Bronchial epithelial cell (primary cell): ENCODE results near the gene CERS3. TPM values are rescaled to one million over a fixed set of nuclear protein-coding genes. Genes with fewer than 3 reads are reported as not detected.
A peak's percentile ranks its signal among the peaks of the same experiment; 100 is the strongest.

ENCODE experiments used
- DNase-seq: peaks from one replicate; pipeline ENCODE4 v3.0.0-alpha.2; 2010; ENCODE audit warnings: low read depth
- FAIRE-seq: peaks from 2 replicates; lab custom pipeline; 2011; peaks lifted over from hg19 to GRCh38; lab: Jason Lieb, UNC
- H3K27me3 ChIP-seq: 2 replicates; pipeline ENCODE4 v1.5.1; 2011; ENCODE audit warnings: low read length; ENCODE audit not compliant: control insufficient read depth, insufficient read depth
- H3K36me3 ChIP-seq: 2 replicates; pipeline ENCODE4 v1.5.1; 2011; ENCODE audit warnings: low read length; ENCODE audit not compliant: control insufficient read depth, insufficient read depth
- H3K4me3 ChIP-seq: 2 replicates; pipeline ENCODE4 v1.5.1; 2011; ENCODE audit warnings: mild to moderate bottlenecking, low read depth, low read length, control low read depth
- total RNA-seq: library from RNA; depleted of rRNA; stranded (reverse); fragments of >200 nt; gene quantifications from 2 replicates; pipeline ENCODE4 v1.2.1, GENCODE V29; 2014
- TF ChIP-seq, protein P1 (sequence below): IDR thresholded peaks from 2 replicates; pipeline ENCODE4 v1.5.1; 2011; ENCODE audit warnings: mild to moderate bottlenecking, moderate library complexity, low read length, control low read depth, inconsistent platforms; ENCODE audit not compliant: insufficient read depth, severe bottlenecking

The CERS3 gene
- total RNA-seq, 1 donor from 2014 or later = 4.7 TPM

DNA sequence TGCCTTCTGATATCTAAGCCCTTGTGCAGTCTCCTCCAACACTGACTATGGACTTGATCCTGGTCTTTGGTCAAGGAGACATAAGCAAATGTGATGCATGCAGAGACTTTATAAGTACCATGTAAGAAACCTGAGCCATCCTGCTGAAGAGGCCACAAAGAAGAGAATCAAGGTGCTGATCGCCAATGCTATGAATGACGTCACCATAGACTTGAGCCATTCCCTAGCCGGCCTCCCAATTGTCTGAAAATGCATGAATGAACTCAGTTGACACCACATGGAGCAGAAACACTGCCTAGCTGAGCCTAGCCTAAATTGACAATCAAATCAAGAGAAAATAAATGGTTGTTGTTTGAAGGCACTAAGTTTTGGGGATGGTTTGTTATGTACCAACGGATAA lies 51.9 kb downstream of the CERS3 start:
- Histone ChIP-seq H3K27me3 (no peaks in the 10 kb centered on the region), H3K4me3 (no peak overlapping the region), H3K36me3 (no peaks in the 10 kb centered on the region)
- DNase-seq (no peak), FAIRE-seq (no peak)
- TF ChIP-seq, protein P1, sequence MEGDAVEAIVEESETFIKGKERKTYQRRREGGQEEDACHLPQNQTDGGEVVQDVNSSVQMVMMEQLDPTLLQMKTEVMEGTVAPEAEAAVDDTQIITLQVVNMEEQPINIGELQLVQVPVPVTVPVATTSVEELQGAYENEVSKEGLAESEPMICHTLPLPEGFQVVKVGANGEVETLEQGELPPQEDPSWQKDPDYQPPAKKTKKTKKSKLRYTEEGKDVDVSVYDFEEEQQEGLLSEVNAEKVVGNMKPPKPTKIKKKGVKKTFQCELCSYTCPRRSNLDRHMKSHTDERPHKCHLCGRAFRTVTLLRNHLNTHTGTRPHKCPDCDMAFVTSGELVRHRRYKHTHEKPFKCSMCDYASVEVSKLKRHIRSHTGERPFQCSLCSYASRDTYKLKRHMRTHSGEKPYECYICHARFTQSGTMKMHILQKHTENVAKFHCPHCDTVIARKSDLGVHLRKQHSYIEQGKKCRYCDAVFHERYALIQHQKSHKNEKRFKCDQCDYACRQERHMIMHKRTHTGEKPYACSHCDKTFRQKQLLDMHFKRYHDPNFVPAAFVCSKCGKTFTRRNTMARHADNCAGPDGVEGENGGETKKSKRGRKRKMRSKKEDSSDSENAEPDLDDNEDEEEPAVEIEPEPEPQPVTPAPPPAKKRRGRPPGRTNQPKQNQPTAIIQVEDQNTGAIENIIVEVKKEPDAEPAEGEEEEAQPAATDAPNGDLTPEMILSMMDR = no peak

DNA sequence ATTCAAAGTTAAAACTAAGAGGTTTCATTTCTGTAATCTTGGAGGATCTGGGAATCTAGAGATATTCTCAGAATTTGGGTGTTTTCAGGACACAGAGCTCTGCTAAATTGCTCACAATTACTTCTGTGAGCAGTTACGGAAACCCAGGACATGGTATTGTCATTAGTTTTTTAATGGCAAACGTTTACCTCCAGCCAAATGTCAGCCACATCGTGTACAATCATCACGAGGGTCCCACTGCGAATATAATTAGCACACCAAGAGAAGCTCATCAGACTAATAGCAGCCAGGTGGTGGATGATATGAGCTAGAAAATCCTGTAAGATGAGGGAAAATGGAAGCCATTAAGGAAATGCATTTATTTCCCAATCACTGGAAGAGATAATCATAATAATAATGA lies 56.0 kb downstream of the CERS3 start:
- Histone ChIP-seq H3K36me3 (no peaks in the 10 kb centered on the region), H3K27me3 (peaks cover 2% of the 10 kb centered on the region), H3K4me3 (no peak overlapping the region)
- TF ChIP-seq, protein P1 = no peak
- no peak for DNase-seq
- FAIRE-seq = no peak

GRCh38 chr15:100471933-100472332 lies 56.8 kb downstream of the CERS3 start:
- DNase-seq (no peak), FAIRE-seq (no peak)
- TF ChIP-seq, protein P1 = no peak
- Histone ChIP-seq H3K27me3 (peaks cover 2% of the 10 kb centered on the region), H3K4me3 (no peak overlapping the region), H3K36me3 (no peaks in the 10 kb centered on the region)

DNA sequence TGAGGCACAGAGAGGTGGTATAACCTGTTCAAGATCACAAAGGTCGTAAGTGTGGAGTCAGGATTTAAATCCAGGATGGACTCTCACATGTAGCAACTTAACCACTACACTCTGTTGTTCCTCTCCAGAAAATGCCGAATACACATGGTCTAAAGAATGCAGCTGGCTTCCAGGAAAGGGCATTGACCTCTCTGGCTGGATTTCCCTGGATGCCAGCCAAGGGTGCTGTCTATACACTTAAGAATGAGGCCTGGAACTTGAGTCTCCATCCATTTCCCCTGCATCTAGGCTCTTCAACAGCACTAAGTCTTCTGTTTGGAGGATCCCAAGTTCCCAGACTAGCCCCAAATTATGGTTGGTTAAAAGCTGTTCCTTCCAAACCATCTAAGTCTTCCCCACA lies 60.5 kb downstream of the CERS3 start:
- DNase-seq (peak; percentile 20), FAIRE-seq (no peak)
- H3K27me3 ChIP-seq = peaks cover 2% of the 10 kb centered on the region
- TF ChIP-seq, protein P1 = no peak
- H3K4me3 ChIP-seq = no peak overlapping the region
- no peaks in the 10 kb centered on the region for H3K36me3 ChIP-seq

DNA sequence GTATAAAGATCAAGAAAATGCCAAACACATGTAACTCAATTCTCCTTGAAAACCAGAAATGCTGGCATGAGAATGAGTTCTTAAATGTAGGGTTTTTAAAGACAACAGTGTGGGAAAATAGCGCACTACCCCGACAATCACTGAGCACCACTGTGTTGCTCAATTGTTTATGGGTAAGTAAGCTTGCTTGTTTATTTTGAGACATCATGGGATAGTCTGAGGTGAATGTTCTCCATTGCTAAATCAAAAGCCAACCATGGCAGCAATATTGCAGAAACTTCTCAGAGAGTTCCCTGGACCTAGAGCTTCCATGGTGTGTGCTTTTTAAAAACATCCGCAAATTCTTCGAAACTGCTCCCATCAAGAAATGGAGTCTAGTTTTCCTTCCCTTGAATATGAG lies 62.7 kb downstream of the CERS3 start:
- H3K27me3 ChIP-seq = peaks cover 2% of the 10 kb centered on the region
- no peak for FAIRE-seq
- H3K4me3 ChIP-seq = no peak overlapping the region
- H3K36me3 ChIP-seq = no peaks in the 10 kb centered on the region
- TF ChIP-seq, protein P1 = no peak
- no peak for DNase-seq

DNA sequence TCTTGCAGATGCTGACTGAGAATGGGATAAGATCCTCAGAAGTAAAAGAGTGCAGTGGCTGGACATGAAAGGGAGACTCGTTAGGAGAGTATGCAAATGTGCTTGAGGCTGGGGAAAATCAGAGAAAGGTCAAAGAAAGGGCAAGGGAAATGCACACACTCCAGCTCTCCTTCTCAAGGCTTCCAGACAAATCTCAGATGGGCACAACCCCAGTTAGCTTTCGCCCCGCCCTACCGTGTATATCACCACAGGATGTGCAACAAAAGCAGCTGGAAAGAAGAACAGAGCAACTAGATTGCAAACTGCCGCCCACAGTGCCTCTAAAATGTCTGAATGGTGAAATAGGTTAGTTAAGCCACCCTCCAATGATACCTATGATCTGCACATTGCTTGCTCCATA lies 63.9 kb downstream of the CERS3 start:
- no peaks in the 10 kb centered on the region for H3K27me3 ChIP-seq
- DNase-seq = no peak
- H3K4me3 ChIP-seq = no peak overlapping the region
- FAIRE-seq = peak; percentile 7
- no peaks in the 10 kb centered on the region for H3K36me3 ChIP-seq
- TF ChIP-seq, protein P1 = no peak
